Measurements from ENCODE around the gene CCDC154. TPM values are rescaled to one million over a fixed set of nuclear protein-coding genes. Genes with fewer than 3 reads are reported as not detected.

Gene CCDC154
- total RNA-seq, 4 donors from 2014 or later, result 0.49 to 0.61 (median 0.52) TPM; not detected in 1

DNA sequence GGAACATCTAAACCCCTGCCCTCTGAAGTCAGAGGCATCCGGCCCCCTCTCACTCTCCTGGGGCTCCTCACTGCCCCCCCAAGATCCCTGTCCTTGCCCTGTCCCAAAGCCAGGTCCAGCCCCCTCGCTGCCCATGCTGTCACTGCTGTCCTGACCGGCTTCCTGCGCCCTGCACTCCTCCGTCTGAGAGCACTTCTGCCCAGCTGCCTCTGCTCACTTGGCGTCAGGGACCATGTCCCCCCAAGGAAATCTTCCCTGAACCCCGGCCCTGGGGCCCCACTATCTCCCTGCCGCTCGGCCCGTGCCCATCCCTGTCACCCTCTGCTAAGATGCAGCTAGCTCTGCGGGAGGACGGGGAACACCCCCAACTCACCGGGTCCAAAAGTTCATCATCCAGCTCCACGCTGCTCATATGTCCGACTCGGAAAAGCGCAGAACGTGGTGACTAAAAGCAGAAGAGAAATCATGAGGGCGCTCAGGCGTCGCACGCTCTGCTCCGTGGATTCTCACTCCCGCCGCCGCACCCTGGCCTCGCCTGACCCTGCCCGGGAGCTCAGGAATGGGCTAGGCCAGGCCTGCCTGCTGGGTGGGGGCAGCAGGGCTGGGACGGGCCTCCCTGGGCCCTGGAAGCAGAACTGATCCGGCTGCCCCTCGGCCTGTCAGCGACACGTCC is 20.7 kb upstream of the CCDC154 start:
- TF ChIP-seq, protein P1, sequence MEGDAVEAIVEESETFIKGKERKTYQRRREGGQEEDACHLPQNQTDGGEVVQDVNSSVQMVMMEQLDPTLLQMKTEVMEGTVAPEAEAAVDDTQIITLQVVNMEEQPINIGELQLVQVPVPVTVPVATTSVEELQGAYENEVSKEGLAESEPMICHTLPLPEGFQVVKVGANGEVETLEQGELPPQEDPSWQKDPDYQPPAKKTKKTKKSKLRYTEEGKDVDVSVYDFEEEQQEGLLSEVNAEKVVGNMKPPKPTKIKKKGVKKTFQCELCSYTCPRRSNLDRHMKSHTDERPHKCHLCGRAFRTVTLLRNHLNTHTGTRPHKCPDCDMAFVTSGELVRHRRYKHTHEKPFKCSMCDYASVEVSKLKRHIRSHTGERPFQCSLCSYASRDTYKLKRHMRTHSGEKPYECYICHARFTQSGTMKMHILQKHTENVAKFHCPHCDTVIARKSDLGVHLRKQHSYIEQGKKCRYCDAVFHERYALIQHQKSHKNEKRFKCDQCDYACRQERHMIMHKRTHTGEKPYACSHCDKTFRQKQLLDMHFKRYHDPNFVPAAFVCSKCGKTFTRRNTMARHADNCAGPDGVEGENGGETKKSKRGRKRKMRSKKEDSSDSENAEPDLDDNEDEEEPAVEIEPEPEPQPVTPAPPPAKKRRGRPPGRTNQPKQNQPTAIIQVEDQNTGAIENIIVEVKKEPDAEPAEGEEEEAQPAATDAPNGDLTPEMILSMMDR (IDR thresholded peaks at IDR 0.05), result no peak
- no peak for TF ChIP-seq POLR2A (IDR thresholded peaks at IDR 0.05)
- H3K4me3 ChIP-seq (ENCODE audit: low read depth, poor library complexity, severe bottlenecking), result no peak overlapping the region
- intact Hi-C loops (cut with DNase I; ENCODE audit: low total_unique reads), result loop anchor here (10.0 kb wide), 1 partner anchor 280 kb away; no protein-coding TSS in a partner anchor
- DNase-seq (ENCODE audit: low spot score in 2 of 2), result no peak
- WGBS, 2 donors, result 87 to 90% methylated on average over 27 to 29 of the region's 33 CpGs

DNA sequence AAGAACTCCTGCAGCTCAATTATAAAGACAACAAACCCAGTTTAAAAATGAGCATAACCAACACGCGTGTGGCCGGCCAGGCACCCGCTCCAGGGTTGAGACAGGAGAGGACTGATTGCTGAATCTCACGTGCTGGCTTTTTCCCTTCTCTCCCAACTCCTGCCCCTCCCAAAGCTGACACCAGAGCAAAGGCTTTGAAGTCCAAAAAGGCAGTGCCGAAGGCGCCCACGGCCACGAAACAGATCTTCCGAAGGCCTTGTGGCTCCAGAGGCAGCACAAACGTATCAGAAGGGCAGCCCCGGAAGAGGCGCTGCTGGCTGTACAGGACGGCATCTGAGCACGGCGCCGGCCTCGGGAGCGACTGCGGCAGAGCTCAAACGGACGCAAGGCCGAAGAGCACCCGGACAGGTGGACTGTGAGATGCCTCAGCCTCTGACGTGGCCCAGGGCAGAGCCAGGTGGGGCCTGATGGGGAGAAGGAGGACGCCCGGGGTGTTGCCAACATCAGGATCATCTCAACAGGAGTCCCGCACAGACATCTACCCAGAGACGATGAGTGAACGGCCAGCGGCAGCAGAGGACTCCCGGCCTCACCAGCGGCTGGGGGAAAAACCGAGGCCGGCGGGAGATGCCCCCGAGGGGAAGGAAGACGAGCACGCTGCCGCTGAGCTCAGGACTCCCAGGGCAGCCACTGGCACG is 20.0 kb upstream of the CCDC154 start:
- no peak overlapping the region for H3K4me3 ChIP-seq (ENCODE audit: low read depth, poor library complexity, severe bottlenecking)
- no peak for DNase-seq (ENCODE audit: low spot score in 2 of 2)
- TF ChIP-seq POLR2A (IDR thresholded peaks at IDR 0.05), result no peak
- TF ChIP-seq, protein P1 (IDR thresholded peaks at IDR 0.05), result no peak
- intact Hi-C loops (cut with DNase I; ENCODE audit: low total_unique reads), result loop anchor here (10.0 kb wide), 1 partner anchor 280 kb away; no protein-coding TSS in a partner anchor
- 85 to 89% methylated on average over 38 to 41 of the region's 41 CpGs for WGBS, 2 donors

DNA sequence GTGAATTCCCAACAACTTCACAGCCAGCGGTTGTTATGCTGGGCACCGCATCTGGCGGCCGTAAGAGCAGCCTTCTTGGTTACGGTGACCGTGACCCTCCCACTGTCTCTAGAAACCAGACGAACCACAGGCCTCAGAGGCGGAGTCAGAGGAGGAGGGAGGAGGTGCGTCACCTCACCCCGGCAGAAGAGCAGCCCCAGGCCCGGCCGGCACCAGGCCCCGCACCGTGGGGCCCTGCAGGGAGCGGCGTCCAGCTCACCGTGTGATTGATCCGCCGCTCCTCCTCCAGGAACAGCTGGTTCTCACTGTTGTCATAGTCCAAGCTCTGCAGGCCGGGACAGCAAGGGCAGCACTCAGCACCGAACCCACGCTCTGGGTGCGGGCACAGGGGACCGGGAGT is 16.8 kb upstream of the CCDC154 start:
- no peak for DNase-seq (ENCODE audit: low spot score in 2 of 2)

DNA sequence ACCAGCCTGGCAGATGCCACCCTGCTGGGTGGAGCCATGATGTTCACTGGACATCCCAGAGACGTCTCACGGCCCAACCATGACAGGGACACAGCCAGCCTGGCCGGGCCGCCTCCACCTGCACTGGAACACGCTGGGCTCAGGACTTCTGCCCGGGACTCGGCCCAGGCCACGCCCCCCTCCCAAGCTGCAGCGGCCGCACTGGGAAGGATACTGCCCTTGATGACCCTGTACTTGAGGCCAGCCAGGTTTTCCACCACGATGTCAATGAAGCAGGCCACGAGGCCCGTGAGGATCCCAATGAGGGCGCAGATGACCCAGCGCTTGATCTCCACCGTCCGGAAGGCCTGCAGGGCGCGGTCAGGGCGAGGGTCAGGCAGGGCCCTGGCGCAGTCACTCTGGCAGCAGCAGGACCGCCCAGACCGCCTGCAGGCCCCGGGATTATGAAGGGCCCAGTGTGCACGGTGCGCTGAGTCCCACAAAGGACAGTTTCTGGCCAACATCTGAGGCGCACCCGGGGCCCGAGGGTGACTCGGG is 16.3 kb upstream of the CCDC154 start:
- DNase-seq (ENCODE audit: low spot score in 2 of 2), result no peak
- intact Hi-C loops (cut with DNase I; ENCODE audit: low total_unique reads), result loop anchor here (10.0 kb wide), 1 partner anchor 284 kb away; no protein-coding TSS in a partner anchor
- TF ChIP-seq, protein P1 (IDR thresholded peaks at IDR 0.05), result no peak
- WGBS, 2 donors, result 81 to 90% methylated on average over 16 to 27 of the region's 30 CpGs
- no peak overlapping the region for H3K4me3 ChIP-seq (ENCODE audit: low read depth, poor library complexity, severe bottlenecking)

More for the DNA sequence above, 16.8 kb upstream of the CCDC154 start:
- 77 to 89% methylated on average over 23 to 24 of the region's 24 CpGs for WGBS, 2 donors
- intact Hi-C loops (cut with DNase I; ENCODE audit: low total_unique reads), result loop anchor here (10.0 kb wide), 1 partner anchor 284 kb away; no protein-coding TSS in a partner anchor
- no peak for TF ChIP-seq POLR2A (IDR thresholded peaks at IDR 0.05)
- H3K4me3 ChIP-seq (ENCODE audit: low read depth, poor library complexity, severe bottlenecking), result no peak overlapping the region

DNA sequence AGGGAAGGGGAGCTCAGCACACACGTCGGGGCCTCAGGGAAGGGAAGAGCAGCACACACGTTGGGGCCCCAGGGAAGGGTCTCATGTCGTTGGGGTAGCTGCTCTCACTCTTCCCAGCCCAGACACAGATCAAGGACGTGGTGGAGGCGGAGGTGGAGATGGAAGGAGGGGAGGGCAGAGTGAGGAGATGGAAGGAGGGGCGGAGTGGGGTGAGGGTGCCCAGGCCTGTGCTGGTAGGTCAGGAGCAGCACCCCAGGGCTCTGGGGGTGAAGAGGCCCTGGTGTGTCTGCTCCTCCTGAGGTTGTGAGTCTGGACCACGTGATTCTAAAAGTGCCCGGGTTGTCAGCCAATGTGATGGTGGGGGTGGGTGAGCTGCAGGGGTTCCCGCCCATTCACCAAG is 15.6 kb upstream of the CCDC154 start:
- no peak for DNase-seq (ENCODE audit: low spot score in 2 of 2)
- H3K4me3 ChIP-seq (ENCODE audit: low read depth, poor library complexity, severe bottlenecking), result no peak overlapping the region
- intact Hi-C loops (cut with DNase I; ENCODE audit: low total_unique reads), result loop anchor here (10.0 kb wide), 1 partner anchor 285 kb away; no protein-coding TSS in a partner anchor
- 75 to 83% methylated on average over 10 of the region's 10 CpGs for WGBS, 2 donors
- TF ChIP-seq, protein P1 (IDR thresholded peaks at IDR 0.05), result no peak
- no peak for TF ChIP-seq POLR2A (IDR thresholded peaks at IDR 0.05)

DNA sequence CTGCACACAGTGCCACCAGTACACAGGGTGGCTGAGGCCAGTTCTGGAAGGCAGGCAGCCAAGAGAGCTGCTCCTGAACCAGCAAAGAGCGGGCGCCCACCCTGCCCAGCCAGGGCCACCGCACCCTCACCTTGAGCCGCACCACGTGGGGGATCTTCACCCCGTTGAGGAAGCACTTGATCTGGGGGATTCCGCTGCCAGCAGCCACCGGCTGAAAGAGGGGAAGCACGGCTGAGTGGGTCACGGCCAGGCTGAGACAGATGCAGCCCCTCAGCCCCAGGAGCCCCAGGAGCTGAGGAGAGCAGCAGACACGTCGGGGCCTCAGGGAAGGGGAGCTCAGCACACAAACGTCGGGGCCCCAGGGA is 14.6 kb upstream of the CCDC154 start:
- TF ChIP-seq POLR2A (IDR thresholded peaks at IDR 0.05), result no peak
- TF ChIP-seq, protein P1 (IDR thresholded peaks at IDR 0.05), result no peak
- WGBS, 2 donors, result 72 to 79% methylated on average over 11 to 12 of the region's 14 CpGs
- no peak overlapping the region for H3K4me3 ChIP-seq (ENCODE audit: low read depth, poor library complexity, severe bottlenecking)
- DNase-seq (ENCODE audit: low spot score in 2 of 2), result no peak
- intact Hi-C loops (cut with DNase I; ENCODE audit: low total_unique reads), result no loop called here
